Prostate gland (tissue), 2 donors: ENCODE results near the gene PLCG2. TPM values are rescaled to one million over a fixed set of nuclear protein-coding genes. Genes with fewer than 3 reads are reported as not detected.
A peak's percentile ranks its signal among the peaks of the same experiment; 100 is the strongest.

Experiments used
- DNase-seq: peaks from one replicate; pipeline ENCODE4 v3.0.0-alpha.2; 2019; ENCODE audit warnings: low spot score
- H3K27ac ChIP-seq, 2 donors: fragments of 200-600 bp; sonication (generic); 2 replicates each; pipeline ENCODE4 v1.5.1; 2017 to 2019
- H3K27me3 ChIP-seq: fragments of 200-600 bp; sonication (generic); replicated peaks from 2 replicates; pipeline ENCODE4 v1.5.1; 2019; ENCODE audit not compliant: insufficient read depth
- H3K36me3 ChIP-seq, 2 donors: fragments of 200-600 bp; sonication (generic); 1 replicate in 1 of 2; 2 replicates in 1 of 2; pipeline versions ENCODE4 v1.5.1 to v1.8.1; 2017 to 2019
- H3K4me1 ChIP-seq: fragments of 200-600 bp; sonication (generic); replicated peaks from 2 replicates; pipeline ENCODE4 v1.5.1; 2019
- H3K4me3 ChIP-seq, 2 donors: fragments of 200-600 bp; sonication (generic); 2 replicates each; pipeline ENCODE4 v1.5.1; 2017 to 2019
- H3K9me3 ChIP-seq: fragments of 200-600 bp; sonication (generic); 2 replicates; pipeline ENCODE4 v1.5.1; 2017
- CTCF ChIP-seq, 4 experiments: fragments of 200-600 bp in 2 of 4; fragments of 450-650 bp in 2 of 4; sonication (generic) in 2 of 4; IDR thresholded peaks; 1 replicate in 3 of 4; 2 replicates in 1 of 4; pipeline ENCODE4 v1.5.1; 2016 to 2019; ENCODE audit warnings: antibody characterized with exemption in 4 of 4, mild to moderate bottlenecking in 2 of 4, moderate library complexity in 2 of 4
- POLR2A ChIP-seq: fragments of 450-650 bp; IDR thresholded peaks from one replicate; pipeline ENCODE4 v1.6.1; 2016; ENCODE audit warnings: antibody characterized with exemption, mild to moderate bottlenecking
- POLR2AphosphoS5 ChIP-seq: sonication (generic); formaldehyde crosslinking; IDR thresholded peaks from one replicate; pipeline ENCODE4 v1.6.1; 2017; ENCODE audit warnings: antibody characterized with exemption
- WGBS: methylation state at CpG from one replicate; pipeline ENCODE4 v1.1.5; 2018; 5-methylcytosine and 5-hydroxymethylcytosine counted together
- intact Hi-C: fragments of 100-400 bp; cut with DNase I; formaldehyde crosslinking; loops from one replicate; pipeline ENCODE4 v1.14.2; 2022
- total RNA-seq, 2 donors: library from RNA; depleted of rRNA; stranded (reverse); fragments of >200 nt; gene quantifications; one replicate each; pipeline ENCODE4 v1.1.0, GENCODE V29; 2016

The PLCG2 gene
- total RNA-seq, 2 donors from 2014 or later, result 10.3 to 12.8 TPM

GRCh38 chr16:81823111-81823510, 44.0 kb downstream of the PLCG2 start:
- Histone ChIP-seq H3K27ac (no peak overlapping the region), H3K27me3 (no peaks in the 10 kb centered on the region), H3K9me3 (no peaks in the 10 kb centered on the region), H3K36me3 (no peaks in the 10 kb centered on the region), H3K4me1 (no peaks in the 10 kb centered on the region), H3K4me3 (no peak overlapping the region)
- DNase-seq, result no peak
- intact Hi-C loops, result no loop called here
- WGBS, result 46% methylated on average over 8 of the region's 8 CpGs
- TF ChIP-seq POLR2AphosphoS5, result no peak
- no peak for TF ChIP-seq POLR2A
- TF ChIP-seq CTCF (IDR thresholded peaks at IDR 0.05), result no peak

DNA sequence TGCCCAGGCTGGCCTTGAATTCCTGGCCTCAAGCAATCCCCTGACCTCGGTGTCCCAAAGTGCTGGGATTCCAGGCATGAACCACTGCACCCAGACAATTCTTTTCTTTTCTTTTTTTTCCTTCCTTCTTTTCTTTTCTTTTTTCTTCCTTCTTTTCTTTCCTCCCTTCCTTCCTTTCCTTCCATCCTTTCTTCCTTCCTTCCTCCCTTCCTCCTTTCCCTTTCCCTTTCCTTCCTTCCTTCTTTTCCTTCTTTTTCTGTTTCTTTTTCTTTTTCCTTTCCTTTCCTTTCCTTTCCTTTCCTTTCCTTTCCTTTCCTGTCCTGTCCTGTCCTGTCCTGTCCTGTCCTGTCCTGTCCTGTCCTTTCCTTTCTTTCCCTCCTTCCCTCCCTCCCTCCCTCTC, 44.6 kb downstream of the PLCG2 start:
- H3K36me3 ChIP-seq, result no peaks in the 10 kb centered on the region
- no peak overlapping the region for H3K27ac ChIP-seq
- TF ChIP-seq CTCF (IDR thresholded peaks at IDR 0.05) (no peak), POLR2A (no peak), POLR2AphosphoS5 (no peak)
- 100% methylated on average over 1 of the region's 1 CpG for WGBS
- H3K4me3 ChIP-seq, result no peak overlapping the region
- H3K27me3 ChIP-seq, result no peaks in the 10 kb centered on the region
- no peaks in the 10 kb centered on the region for H3K4me1 ChIP-seq
- intact Hi-C loops, result no loop called here
- H3K9me3 ChIP-seq, result no peaks in the 10 kb centered on the region
- DNase-seq, result no peak

DNA sequence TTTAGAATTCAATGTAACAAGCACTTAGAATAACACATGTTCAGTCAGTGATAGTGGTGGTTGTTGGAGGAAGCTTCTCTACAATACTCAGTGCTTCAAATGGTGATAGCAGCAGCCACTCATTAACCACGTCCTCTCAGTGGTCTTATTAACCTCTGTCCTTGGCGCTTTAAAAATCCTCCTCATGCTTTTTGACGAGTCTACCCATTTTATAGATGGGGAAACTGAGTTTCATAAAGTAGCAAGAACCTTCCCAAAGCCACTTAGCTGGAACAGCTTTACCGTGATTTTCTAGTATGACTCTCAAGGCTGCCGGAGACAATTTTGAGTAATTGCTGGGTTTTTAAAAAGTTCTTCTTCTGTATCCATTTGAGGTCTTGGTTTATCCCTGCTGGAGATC, 47.4 kb downstream of the PLCG2 start:
- 95% methylated on average over 5 of the region's 5 CpGs for WGBS
- H3K4me3 ChIP-seq, result no peak overlapping the region
- intact Hi-C loops, result no loop called here

GRCh38 chr16:81830845-81831540, 51.9 kb downstream of the PLCG2 start:
- Histone ChIP-seq H3K36me3 (no peaks in the 10 kb centered on the region), H3K9me3 (no peaks in the 10 kb centered on the region), H3K4me1 (no peaks in the 10 kb centered on the region), H3K4me3 (no peak overlapping the region), H3K27ac (no peak overlapping the region), H3K27me3 (no peaks in the 10 kb centered on the region)
- 37% methylated on average over 9 of the region's 9 CpGs for WGBS
- TF ChIP-seq POLR2A, result no peak
- TF ChIP-seq CTCF (IDR thresholded peaks at IDR 0.05), result no peak
- no peak for TF ChIP-seq POLR2AphosphoS5
- intact Hi-C loops, result no loop called here
- no peak for DNase-seq

More for the DNA sequence above, 47.4 kb downstream of the PLCG2 start:
- Histone ChIP-seq H3K9me3 (no peaks in the 10 kb centered on the region), H3K36me3 (no peaks in the 10 kb centered on the region), H3K27ac (no peak overlapping the region), H3K27me3 (no peaks in the 10 kb centered on the region), H3K4me1 (no peaks in the 10 kb centered on the region)
- no peak for DNase-seq
- no peak for TF ChIP-seq CTCF (IDR thresholded peaks at IDR 0.05)
- no peak for TF ChIP-seq POLR2AphosphoS5
- TF ChIP-seq POLR2A, result no peak

GRCh38 chr16:81831722-81832126, 52.6 kb downstream of the PLCG2 start:
- DNase-seq, result peak; percentile 7
- TF ChIP-seq POLR2AphosphoS5, result no peak
- Histone ChIP-seq H3K4me3 (no peak overlapping the region), H3K27me3 (no peaks in the 10 kb centered on the region), H3K36me3 (no peaks in the 10 kb centered on the region), H3K9me3 (no peaks in the 10 kb centered on the region), H3K27ac (no peak overlapping the region), H3K4me1 (no peaks in the 10 kb centered on the region)
- 85% methylated on average over 6 of the region's 8 CpGs for WGBS
- intact Hi-C loops, result no loop called here
